GM18909 (cell line): ENCODE measurements around the gene TPSAB1.

Source experiments
- ATAC-seq: cut with Tn5 transposase; IDR thresholded peaks from one replicate; pipeline ENCODE4 v1.9.1; 2021; ENCODE audit warnings: mild to moderate bottlenecking; ENCODE audit not compliant: unreplicated experiment, poor library complexity

Gene TPSAB1

DNA sequence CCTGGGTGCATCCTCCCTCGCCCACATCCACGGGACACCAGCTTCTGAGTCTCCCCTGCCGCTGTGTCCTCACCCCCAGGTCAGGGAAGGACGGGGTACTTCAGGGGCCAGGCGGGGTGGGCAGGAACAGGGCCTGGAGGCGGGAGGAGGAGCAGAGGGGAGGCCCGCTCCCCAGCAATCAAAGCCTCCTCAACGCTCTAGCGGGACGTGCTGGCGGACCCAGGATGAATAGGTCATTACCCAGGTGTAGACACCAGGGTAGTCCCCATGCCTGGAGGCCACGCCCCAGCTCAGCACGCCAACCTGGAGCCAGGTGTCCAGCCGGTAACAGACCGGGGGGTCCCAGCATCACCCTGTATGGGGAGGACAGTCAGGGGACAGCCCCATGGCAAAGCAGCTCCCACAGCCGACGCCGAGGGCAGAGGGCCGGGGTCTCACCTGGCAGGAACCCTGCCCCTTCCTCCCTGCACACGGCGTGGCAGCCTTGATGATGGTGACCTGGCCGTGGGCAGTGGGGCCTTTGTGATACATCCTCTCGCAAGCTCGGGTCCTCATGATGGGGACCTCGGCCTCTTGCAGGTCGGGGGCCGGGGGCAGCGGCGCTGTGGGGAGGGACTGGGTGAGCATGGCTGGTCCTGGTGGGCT is 39.6 kb downstream of the TPSAB1 start:
- ATAC-seq = no peak

- ATAC-seq = no peak
Measured at GRCh38 chr16:1280783-1281182, 40.3 kb downstream of the TPSAB1 start.

DNA sequence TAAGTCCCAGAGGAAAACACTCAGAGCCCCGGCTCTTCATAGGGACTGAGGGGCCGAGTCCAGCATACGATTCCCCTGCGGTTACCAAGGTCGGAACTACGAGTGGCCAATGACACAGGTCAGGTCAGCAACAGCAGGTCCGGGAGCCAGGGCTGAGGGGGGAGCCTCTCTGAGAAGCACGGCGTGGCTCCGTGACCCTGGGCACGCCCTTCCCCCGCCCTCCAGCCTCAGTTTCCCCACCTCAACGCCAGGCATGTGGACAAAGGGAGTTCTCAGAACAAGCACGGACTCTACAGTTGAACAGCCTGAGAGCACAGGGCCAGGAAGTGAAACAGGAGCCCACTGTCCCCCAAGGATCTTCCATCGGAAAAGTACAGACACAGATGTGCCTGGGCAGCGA is 41.0 kb downstream of the TPSAB1 start:
- no peak for ATAC-seq

DNA sequence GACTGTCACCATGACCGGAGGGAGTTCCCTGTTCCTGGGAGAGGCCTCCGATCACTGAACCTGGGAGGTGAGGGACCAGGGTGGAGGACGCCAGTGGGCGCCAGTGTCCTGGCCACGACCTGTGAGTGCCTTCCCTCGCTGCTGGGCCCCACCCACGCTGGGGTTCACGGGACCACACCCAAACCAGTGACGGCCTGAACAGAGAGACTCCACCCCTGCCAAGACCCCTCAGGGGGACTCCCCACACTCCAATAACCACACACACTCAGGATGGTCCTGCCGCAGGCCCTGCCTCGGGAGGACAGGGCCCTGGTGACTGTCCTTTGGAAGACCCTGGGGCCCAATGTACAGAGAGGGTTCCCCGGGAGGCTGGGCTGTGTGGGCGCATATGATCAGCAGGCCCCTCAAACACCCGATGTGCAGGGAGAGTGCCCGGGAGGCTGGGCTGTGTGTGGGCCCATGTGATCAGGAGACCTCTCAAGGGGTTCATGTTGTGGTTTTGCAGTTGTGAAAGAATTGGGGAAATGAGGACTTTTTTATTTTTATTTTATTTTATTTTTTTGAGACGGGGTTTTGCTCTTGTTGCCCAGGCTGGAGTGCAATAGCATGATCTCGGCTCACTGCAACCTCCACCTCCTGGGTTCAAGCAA is 41.9 kb downstream of the TPSAB1 start:
- no peak for ATAC-seq

DNA sequence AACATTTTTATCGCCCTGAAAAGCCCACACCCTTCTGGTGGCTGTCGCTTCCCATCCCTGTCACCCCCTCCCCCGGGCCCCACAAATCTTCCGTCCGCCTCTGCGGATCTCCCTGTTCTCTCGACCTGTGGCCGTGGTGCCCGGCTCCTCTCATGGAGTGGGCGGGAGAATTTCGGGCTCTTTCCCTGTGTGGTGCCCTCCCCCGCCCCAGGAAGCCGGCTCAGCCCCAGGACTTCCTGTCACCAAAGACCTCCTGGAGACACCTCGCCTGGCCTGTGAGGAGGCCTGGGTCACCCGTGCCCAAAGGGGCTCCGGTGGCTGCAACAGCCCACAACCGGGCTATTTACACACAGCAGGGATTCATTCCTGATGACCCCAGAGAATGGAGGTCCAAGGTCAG is 42.8 kb downstream of the TPSAB1 start:
- ATAC-seq = no peak

GRCh38 chr16:1283996-1284616 is 43.6 kb downstream of the TPSAB1 start:
- ATAC-seq = no peak

- ATAC-seq = no peak
Measured at GRCh38 chr16:1285669-1286512, 45.4 kb downstream of the TPSAB1 start.

GRCh38 chr16:1286513-1287094 is 46.1 kb downstream of the TPSAB1 start:
- no peak for ATAC-seq

- no peak for ATAC-seq
Measured at GRCh38 chr16:1287982-1288670, 47.6 kb downstream of the TPSAB1 start.

- ATAC-seq = no peak
Measured at GRCh38 chr16:1288813-1289476, 48.4 kb downstream of the TPSAB1 start.

DNA sequence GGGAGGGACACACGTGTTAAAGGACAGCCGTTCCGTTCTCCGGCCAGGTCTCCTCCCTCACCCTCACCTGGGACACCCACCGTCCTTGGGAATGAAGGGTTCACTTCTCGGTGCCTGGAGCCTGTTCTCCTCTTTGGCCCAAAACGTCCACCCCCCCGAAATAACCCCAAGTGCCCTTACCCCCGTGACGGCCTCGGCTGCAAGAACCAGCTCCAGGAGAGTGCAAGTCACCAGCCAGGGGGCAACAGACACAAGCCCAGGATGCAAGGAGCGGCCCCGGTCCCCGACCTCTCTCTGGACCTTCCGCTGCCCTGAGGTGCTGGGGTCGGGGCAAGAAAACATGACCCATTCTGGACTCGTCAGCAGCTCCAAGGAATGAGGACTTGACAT is 49.0 kb downstream of the TPSAB1 start:
- no peak for ATAC-seq

DNA sequence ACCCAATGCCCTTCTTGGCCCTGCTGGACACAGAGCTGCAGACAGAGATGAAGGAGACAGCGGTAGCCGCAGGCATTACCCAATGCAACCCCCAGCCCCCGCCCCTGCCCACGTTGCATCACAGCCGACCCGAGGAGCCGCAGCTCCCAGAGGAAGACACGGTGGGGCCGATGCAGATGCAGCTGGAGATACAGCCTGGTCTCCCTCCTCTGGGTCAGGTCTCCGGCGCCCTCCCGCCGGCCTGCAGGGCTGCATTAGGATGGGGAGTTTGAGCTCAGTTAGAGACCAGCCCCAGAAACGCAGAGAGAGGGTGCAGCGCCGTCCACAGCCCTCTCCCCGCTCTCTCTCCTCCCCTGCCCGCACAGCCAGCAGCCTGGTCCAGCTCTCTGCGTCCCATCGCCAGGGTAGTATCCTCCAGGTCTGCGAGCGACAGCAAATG is 49.6 kb downstream of the TPSAB1 start:
- no peak for ATAC-seq

DNA sequence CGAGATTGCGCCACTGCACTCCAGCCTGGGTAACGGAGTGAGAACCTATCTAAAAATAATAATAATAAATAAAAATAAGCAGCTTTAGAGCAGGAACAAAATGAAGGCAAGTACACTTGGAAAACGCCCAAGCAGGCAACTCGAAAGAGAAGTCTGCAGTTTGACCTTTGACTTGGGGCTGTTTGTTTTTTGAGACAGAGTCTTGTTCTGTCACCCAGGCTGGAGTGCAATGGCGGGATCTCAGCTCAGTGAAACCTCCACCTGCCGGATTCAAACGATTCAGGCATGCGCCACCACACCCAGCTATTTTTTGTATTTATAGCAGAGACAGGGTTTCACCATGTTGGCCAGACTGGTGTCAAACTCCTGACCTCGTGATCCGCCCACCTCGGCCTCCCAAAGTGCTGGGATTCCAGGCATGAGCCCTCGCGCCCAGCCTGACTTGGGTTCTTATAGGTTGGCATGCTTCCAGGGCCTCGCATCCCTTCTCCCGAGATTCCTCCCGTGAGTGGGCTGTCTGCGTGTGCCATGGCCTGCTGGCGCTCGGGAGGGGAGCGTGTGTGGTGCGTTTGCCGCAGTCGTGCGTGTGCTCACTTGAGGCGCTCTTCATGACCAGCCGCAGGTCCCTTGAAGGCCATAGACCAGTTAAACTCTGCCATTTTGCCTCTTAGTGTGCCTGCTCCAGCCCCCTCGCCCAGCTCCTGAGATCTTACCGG is 50.5 kb downstream of the TPSAB1 start:
- ATAC-seq = no peak

GRCh38 chr16:1291576-1291974 is 51.1 kb downstream of the TPSAB1 start:
- ATAC-seq = no peak
